Body of pancreas (tissue), 4 donors: Measurements from ENCODE around the gene ABHD16A.

Experiments used
- POLR2A ChIP-seq, 3 donors: fragments of 450-650 bp; IDR thresholded peaks; one replicate each; pipeline ENCODE4 v1.6.1; 2016; ENCODE audit warnings: antibody characterized with exemption in 3 of 3, mild to moderate bottlenecking in 2 of 3
- TF ChIP-seq, protein P1 (sequence below), 7 experiments: fragments of 450-650 bp in 4 of 7; fragments of 200-600 bp in 3 of 7; sonication (generic) in 3 of 7; IDR thresholded peaks; one replicate each; pipeline ENCODE4 v1.5.1; 2016 to 2019; ENCODE audit warnings: antibody characterized with exemption in 7 of 7

DNA sequence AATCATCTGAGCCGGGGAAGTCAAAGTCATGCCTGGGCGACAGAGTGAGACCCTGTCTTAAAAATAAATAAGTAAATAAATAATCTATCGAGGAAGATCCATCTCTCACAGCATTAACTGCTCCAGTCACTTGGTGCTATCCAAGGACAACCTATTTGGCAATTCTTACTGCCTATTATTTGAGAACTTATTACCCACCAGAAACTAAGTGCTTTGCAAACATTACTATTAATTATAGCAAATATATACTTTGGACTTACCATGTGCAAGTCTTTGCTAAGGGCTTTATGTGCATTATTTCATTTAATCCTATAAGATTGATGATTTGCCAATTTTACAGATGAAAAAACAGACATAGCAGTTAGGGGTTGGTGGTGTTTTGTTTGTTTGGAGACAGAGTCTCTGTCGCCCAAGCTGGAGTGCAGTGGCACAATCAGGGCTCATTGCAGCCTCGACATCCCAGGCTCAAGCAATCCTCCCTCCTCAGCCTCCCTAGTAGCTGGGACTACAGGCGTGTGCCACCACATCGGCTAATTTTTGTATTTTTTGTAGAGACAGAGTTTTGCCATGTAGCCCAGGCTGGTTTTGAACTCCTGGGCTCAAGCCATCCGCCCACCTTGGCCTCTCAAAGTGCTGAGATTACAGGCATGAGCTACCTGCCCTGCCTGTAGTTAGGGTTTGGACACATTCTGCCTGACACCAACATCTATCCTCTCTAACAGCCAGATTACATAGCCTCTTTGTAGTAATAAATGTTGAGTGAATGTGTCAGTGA is 48.4 kb downstream of the ABHD16A start:
- TF ChIP-seq, protein P1, sequence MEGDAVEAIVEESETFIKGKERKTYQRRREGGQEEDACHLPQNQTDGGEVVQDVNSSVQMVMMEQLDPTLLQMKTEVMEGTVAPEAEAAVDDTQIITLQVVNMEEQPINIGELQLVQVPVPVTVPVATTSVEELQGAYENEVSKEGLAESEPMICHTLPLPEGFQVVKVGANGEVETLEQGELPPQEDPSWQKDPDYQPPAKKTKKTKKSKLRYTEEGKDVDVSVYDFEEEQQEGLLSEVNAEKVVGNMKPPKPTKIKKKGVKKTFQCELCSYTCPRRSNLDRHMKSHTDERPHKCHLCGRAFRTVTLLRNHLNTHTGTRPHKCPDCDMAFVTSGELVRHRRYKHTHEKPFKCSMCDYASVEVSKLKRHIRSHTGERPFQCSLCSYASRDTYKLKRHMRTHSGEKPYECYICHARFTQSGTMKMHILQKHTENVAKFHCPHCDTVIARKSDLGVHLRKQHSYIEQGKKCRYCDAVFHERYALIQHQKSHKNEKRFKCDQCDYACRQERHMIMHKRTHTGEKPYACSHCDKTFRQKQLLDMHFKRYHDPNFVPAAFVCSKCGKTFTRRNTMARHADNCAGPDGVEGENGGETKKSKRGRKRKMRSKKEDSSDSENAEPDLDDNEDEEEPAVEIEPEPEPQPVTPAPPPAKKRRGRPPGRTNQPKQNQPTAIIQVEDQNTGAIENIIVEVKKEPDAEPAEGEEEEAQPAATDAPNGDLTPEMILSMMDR (IDR thresholded peaks at IDR 0.05): no peak
- no peak for TF ChIP-seq POLR2A (IDR thresholded peaks at IDR 0.05)
